Measurements from ENCODE around the gene TIMM13. TPM values are rescaled to one million over a fixed set of nuclear protein-coding genes. Genes with fewer than 3 reads are reported as not detected.

Gene TIMM13
- total RNA-seq, 1 experiment from 2014 or later = 81.8 TPM

DNA sequence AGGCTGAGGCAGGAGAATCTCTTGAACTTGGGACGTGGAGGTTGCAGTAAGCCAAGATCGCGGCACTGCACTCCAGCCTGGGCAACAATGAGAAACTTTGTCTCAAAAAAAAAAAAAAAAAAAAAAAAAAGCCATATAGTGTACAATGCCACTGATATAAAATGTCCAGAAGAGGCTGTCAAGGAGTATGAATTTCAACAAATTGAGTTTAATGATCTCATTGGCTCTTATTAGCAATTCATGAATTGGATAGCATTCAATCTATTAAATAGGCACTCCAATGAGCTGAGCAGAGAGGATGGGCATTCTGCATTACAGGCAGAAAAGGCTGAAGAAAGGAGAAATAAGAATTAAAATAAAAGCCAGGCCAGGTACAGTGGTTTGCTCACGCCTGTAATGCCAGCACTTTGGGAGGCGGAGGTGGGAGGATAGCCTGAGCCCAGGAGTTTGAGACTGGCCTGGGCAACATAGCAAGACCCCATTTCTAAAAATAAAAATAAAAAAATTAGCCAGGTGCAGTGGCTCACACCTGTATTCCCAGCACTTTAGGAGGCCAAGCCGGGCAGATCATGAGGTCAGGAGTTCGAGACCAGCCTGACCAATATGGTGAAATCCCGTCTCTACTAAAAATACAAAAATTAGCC lies 30.1 kb upstream of the TIMM13 start:
- CTCF ChIA-PET = interaction anchor here (0.6 to 1.1 kb wide), 2 partner anchors 14 to 154 kb away, joined by 3 to 6 read pairs; no protein-coding TSS in a partner anchor

DNA sequence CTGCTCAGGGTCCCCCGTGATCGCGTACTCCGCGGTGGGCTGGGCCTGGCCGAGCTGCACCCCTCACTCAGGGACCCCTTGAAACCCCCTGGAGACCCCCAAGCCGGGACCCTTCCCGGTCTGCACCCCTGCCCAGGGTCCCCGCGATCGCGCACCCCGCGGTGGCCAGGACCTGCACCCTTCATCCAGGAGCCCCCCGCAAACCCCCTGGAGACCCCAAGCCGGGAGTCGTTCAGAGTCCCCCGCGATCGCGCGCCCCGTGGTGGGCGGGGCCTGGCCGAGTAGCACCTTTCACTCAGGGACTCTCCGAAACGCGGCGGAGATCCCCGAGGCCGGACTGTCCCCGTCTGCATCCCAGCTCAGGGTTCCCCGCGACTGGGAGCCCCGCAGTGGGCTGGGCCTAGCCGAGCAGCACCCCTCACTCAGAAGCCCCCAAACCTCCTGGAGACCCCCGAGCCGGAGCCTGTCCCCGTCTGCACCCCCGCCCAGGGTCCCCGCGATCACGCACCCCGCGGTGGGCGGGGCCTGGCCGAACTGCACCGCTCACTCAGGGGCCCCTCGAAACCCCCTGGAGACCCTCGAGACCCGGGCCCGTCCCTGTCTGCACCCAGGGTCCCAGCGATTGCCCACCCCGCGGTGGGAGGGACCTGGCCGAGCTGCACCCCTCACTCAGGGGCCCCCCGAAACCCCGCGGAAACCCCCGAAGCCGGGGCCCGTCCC lies 28.6 kb upstream of the TIMM13 start:
- CTCF ChIA-PET = interaction anchor here (0.7 to 1.1 kb wide), 3 partner anchors 22 to 155 kb away, joined by 4 to 6 read pairs (median 4); no protein-coding TSS in a partner anchor
- intact Hi-C loops (cut with micrococcal nuclease; ENCODE audit: unreplicated experiment) = no loop called here
- TF ChIP-seq, protein P1, sequence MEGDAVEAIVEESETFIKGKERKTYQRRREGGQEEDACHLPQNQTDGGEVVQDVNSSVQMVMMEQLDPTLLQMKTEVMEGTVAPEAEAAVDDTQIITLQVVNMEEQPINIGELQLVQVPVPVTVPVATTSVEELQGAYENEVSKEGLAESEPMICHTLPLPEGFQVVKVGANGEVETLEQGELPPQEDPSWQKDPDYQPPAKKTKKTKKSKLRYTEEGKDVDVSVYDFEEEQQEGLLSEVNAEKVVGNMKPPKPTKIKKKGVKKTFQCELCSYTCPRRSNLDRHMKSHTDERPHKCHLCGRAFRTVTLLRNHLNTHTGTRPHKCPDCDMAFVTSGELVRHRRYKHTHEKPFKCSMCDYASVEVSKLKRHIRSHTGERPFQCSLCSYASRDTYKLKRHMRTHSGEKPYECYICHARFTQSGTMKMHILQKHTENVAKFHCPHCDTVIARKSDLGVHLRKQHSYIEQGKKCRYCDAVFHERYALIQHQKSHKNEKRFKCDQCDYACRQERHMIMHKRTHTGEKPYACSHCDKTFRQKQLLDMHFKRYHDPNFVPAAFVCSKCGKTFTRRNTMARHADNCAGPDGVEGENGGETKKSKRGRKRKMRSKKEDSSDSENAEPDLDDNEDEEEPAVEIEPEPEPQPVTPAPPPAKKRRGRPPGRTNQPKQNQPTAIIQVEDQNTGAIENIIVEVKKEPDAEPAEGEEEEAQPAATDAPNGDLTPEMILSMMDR (IDR thresholded peaks at IDR 0.05; ENCODE audit: unreplicated experiment) = no peak
- H3K36me3 Mint-ChIP-seq (ENCODE audit: insufficient read depth, unreplicated experiment) = peaks cover 33% of the 10 kb centered on the region
- H3K27ac Mint-ChIP-seq (ENCODE audit: unreplicated experiment) = no peak overlapping the region
- H3K4me3 Mint-ChIP-seq (ENCODE audit: low read depth, unreplicated experiment) = peak overlapping the region; percentile 67
- no peaks in the 10 kb centered on the region for H3K27me3 Mint-ChIP-seq (ENCODE audit: unreplicated experiment)
- H3K4me1 Mint-ChIP-seq (ENCODE audit: low read depth, unreplicated experiment) = no peaks in the 10 kb centered on the region
- BruUV-seq (replicated peaks) = no TSS peak
- no peak for DNase-seq
- H3K9me3 Mint-ChIP-seq (ENCODE audit: low read depth, unreplicated experiment) = no peaks in the 10 kb centered on the region

More for the DNA sequence above, 30.1 kb upstream of the TIMM13 start:
- no peak for DNase-seq
- intact Hi-C loops (cut with micrococcal nuclease; ENCODE audit: unreplicated experiment) = no loop called here
- TF ChIP-seq, protein P1 (IDR thresholded peaks at IDR 0.05; ENCODE audit: unreplicated experiment) = no peak
- Mint-ChIP-seq H3K4me1 (ENCODE audit: low read depth, unreplicated experiment) (no peaks in the 10 kb centered on the region), H3K4me3 (ENCODE audit: low read depth, unreplicated experiment) (peak overlapping the region; percentile 67), H3K27ac (ENCODE audit: unreplicated experiment) (no peak overlapping the region), H3K36me3 (ENCODE audit: insufficient read depth, unreplicated experiment) (peaks cover 38% of the 10 kb centered on the region), H3K27me3 (ENCODE audit: unreplicated experiment) (no peaks in the 10 kb centered on the region), H3K9me3 (ENCODE audit: low read depth, unreplicated experiment) (no peaks in the 10 kb centered on the region)
- no TSS peak for BruUV-seq (replicated peaks)

DNA sequence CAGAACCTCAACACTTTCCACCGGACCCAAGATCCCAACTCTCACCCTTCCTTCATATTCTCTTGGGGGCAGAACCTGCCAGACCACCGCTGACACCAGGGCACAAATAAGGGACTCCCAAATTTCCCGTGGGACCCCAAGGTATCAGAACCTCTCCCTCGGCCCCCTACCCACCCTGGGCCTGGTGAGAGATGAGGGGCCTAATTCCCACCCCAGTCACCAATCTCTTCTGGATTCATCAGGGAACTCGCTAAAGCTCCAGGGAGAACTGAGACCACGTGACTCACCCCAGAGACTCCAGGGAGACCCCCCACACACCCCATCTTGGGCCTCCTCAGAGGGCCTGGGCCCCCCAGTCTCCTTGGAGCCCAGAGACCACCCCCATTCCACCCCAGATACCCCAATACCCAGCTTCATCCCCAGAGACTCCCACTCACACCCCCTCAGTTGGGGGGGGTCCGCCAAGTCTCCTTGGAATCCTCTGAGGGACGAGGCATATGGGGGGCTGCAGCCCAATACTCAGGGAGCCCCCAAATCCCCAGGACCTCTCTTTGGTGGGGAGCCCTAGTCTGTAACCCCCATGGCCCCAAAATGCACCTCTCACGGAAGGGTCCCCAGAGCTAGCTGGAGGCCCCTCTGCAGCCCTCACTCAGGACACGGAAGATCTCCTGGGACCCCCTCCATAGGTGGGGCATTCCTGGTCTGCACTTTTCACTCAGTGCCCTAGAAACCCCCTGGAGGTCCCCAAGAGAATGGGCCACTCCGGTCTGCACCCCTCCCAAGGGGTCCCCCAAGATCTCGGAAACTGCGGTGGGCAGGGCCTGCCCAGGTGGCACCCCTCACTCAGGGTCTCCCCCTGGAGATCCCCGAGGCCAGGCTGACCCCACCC lies 27.8 kb upstream of the TIMM13 start:
- no peaks in the 10 kb centered on the region for H3K27me3 Mint-ChIP-seq (ENCODE audit: unreplicated experiment)
- H3K27ac Mint-ChIP-seq (ENCODE audit: unreplicated experiment) = no peak overlapping the region
- H3K4me1 Mint-ChIP-seq (ENCODE audit: low read depth, unreplicated experiment) = no peaks in the 10 kb centered on the region
- peaks cover 35% of the 10 kb centered on the region for H3K36me3 Mint-ChIP-seq (ENCODE audit: insufficient read depth, unreplicated experiment)
- peak overlapping the region; percentile 67 for H3K4me3 Mint-ChIP-seq (ENCODE audit: low read depth, unreplicated experiment)
- CTCF ChIA-PET = no interaction called here
- no TSS peak for BruUV-seq (replicated peaks)
- TF ChIP-seq, protein P1 (IDR thresholded peaks at IDR 0.05; ENCODE audit: unreplicated experiment) = no peak
- no peaks in the 10 kb centered on the region for H3K9me3 Mint-ChIP-seq (ENCODE audit: low read depth, unreplicated experiment)
- no peak for DNase-seq
- intact Hi-C loops (cut with micrococcal nuclease; ENCODE audit: unreplicated experiment) = no loop called here

DNA sequence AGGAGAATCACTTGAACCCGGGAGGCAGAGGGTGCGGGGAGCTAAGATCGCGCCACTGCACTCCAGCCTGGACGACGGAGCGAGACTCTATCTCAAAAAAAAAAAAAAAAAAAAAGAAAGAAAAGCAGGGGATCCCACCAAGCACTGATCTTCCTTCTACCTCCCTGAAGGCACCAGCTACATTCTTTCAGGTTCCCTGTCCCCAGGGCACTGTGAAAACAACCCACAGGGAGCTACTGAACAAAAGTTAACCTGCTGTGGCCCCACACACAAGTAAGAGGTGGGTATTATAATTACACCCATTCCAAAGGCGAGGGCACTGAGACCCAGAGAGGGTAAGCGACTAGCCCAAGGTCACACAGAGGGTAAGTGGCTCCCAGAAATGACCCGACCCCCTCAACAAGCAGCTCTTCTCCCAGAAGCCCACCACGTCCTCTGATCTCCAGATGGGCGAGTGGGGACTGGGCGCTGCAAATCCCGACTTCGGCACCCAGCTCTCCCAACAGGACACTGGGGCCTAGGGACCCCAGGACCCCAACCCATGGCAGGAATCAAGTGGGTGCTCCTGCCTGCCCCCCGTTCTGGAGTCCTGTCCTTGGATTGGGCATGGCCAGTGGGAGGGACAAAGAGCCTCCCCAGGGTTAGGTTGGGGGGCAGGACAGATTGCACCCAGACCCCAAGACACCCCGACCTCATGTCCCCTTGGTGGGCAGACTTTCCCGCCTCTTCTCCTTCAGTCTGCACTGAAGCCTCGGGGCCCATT lies 27.0 kb upstream of the TIMM13 start:
- CTCF ChIA-PET = interaction anchor here (0.7 to 1.4 kb wide), 2 partner anchors 11 to 292 kb away, joined by 3 to 6 read pairs; no protein-coding TSS in a partner anchor
- TF ChIP-seq, protein P1 (IDR thresholded peaks at IDR 0.05; ENCODE audit: unreplicated experiment) = no peak
- Mint-ChIP-seq H3K27me3 (ENCODE audit: unreplicated experiment) (no peaks in the 10 kb centered on the region), H3K9me3 (ENCODE audit: low read depth, unreplicated experiment) (no peaks in the 10 kb centered on the region), H3K27ac (ENCODE audit: unreplicated experiment) (no peak overlapping the region), H3K4me1 (ENCODE audit: low read depth, unreplicated experiment) (no peaks in the 10 kb centered on the region), H3K4me3 (ENCODE audit: low read depth, unreplicated experiment) (peak overlapping the region; percentile 67), H3K36me3 (ENCODE audit: insufficient read depth, unreplicated experiment) (peaks cover 35% of the 10 kb centered on the region)
- DNase-seq = no peak
- intact Hi-C loops (cut with micrococcal nuclease; ENCODE audit: unreplicated experiment) = no loop called here
- TSS peak; percentile 16 for BruUV-seq (replicated peaks)
